ENCODE measurements around the gene GPC5.
"Not testable (repeated sequence)": the region's sequence is repeated elsewhere in the genome, so short reads cannot be mapped to it uniquely, and the experiment has no call there.

The GPC5 gene

GRCh38 chr13:91879360-91879759, 480.9 kb downstream of the GPC5 start:
- no peak for DNase-seq (ENCODE audit: low spot score)

- DNase-seq (ENCODE audit: low spot score), result peak; percentile 79
These were observed 484.5 kb downstream of the GPC5 start for GRCh38 chr13:91882918-91883317.

- no peak for DNase-seq (ENCODE audit: low spot score)
These were observed 491.2 kb downstream of the GPC5 start for GRCh38 chr13:91889641-91890040.

GRCh38 chr13:91891141-91891540, 492.7 kb downstream of the GPC5 start:
- no peak for DNase-seq (ENCODE audit: low spot score)

- no peak for DNase-seq (ENCODE audit: low spot score)
These were observed 494.6 kb downstream of the GPC5 start for GRCh38 chr13:91893040-91893439.

GRCh38 chr13:91894316-91894715, 495.9 kb downstream of the GPC5 start:
- DNase-seq (ENCODE audit: low spot score), result no peak

GRCh38 chr13:91896547-91896946, 498.1 kb downstream of the GPC5 start:
- DNase-seq (ENCODE audit: low spot score), result no peak

GRCh38 chr13:91898986-91899385, 500.6 kb downstream of the GPC5 start:
- not testable (repeated sequence) for DNase-seq (ENCODE audit: low spot score)

- DNase-seq (ENCODE audit: low spot score), result no peak
These were observed 503.9 kb downstream of the GPC5 start for GRCh38 chr13:91902291-91902690.

GRCh38 chr13:91904005-91904404, 505.6 kb downstream of the GPC5 start:
- DNase-seq (ENCODE audit: low spot score), result peak; percentile 76

GRCh38 chr13:91904597-91904996, 506.2 kb downstream of the GPC5 start:
- DNase-seq (ENCODE audit: low spot score), result peak; percentile 84

- no peak for DNase-seq (ENCODE audit: low spot score)
These were observed 509.0 kb downstream of the GPC5 start for GRCh38 chr13:91907398-91907797.

GRCh38 chr13:91909617-91910016, 511.2 kb downstream of the GPC5 start:
- DNase-seq (ENCODE audit: low spot score), result no peak

GRCh38 chr13:91922969-91923592, 524.7 kb downstream of the GPC5 start:
- DNase-seq (ENCODE audit: low spot score), result peak; percentile 22

GRCh38 chr13:91930687-91931086, 532.3 kb downstream of the GPC5 start:
- DNase-seq (ENCODE audit: low spot score), result no peak

- DNase-seq (ENCODE audit: low spot score), result no peak
These were observed 535.9 kb downstream of the GPC5 start for GRCh38 chr13:91934354-91934753.

- DNase-seq (ENCODE audit: low spot score), result peak; percentile 28
These were observed 548.2 kb downstream of the GPC5 start for GRCh38 chr13:91946498-91947070.

- no peak for DNase-seq (ENCODE audit: low spot score)
These were observed 550.3 kb downstream of the GPC5 start for GRCh38 chr13:91948736-91949135.

- DNase-seq (ENCODE audit: low spot score), result no peak
These were observed 552.4 kb downstream of the GPC5 start for GRCh38 chr13:91950803-91951202.

- no peak for DNase-seq (ENCODE audit: low spot score)
These were observed 557.3 kb downstream of the GPC5 start for GRCh38 chr13:91955546-91956355.

- no peak for DNase-seq (ENCODE audit: low spot score)
These were observed 562.5 kb downstream of the GPC5 start for GRCh38 chr13:91960947-91961346.

- no peak for DNase-seq (ENCODE audit: low spot score)
These were observed 564.5 kb downstream of the GPC5 start for GRCh38 chr13:91962946-91963345.

GRCh38 chr13:91965511-91965910, 567.1 kb downstream of the GPC5 start:
- DNase-seq (ENCODE audit: low spot score), result no peak

Measured in kidney tubule cell (primary cell).